Measurements from ENCODE around the gene ABLIM2.

ABLIM2 gene

GRCh38 chr4:8063974-8064563 lies 94.5 kb downstream of the ABLIM2 start:
- no peak for DNase-seq

GRCh38 chr4:8061573-8061972 lies 97.0 kb downstream of the ABLIM2 start:
- no peak for DNase-seq

GRCh38 chr4:8061145-8061544 lies 97.5 kb downstream of the ABLIM2 start:
- no peak for DNase-seq

DNA sequence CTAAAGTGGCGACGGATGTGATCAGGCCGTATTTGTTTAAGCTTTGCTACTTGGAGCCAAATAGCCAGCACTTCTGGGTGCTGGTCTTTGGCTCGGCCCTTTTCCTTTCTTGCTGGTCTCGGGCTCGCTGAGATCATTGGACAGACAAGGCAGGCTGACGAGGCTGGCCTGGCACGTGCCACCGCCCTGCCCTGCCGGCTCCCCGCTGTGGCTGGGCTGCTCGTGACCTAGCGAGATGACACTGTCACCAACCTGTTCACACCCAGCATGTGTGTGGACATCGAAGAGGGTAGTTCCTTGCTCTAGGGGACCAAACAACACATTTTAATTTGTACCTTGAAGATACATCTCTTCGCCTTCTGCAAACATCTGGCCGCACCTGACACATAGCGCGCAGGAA lies 98.0 kb downstream of the ABLIM2 start:
- DNase-seq, result no peak

DNA sequence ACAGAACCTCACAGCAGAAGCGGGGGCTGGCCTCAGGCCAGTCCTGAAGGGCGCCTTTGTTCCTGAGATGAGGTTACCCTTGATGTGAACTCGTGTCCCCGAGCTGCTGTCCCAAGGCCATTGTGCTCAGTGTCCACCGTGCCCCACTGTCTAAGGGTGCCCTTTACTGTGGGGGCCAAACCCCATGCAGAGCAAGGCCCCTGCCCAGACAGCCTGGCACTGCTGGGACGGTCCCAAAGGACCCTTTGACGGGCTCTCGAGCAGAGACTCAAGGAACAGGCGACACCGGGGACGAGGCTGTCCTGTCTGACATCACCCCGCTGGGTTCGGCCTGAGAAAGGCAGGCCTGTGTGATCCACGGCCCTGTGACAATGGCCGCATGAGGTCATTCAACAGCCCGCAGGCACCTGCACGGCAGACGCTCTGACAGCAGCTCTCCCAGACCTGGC lies 100.6 kb downstream of the ABLIM2 start:
- DNase-seq, result no peak

GRCh38 chr4:8055206-8055605 lies 103.4 kb downstream of the ABLIM2 start:
- DNase-seq, result no peak

DNA sequence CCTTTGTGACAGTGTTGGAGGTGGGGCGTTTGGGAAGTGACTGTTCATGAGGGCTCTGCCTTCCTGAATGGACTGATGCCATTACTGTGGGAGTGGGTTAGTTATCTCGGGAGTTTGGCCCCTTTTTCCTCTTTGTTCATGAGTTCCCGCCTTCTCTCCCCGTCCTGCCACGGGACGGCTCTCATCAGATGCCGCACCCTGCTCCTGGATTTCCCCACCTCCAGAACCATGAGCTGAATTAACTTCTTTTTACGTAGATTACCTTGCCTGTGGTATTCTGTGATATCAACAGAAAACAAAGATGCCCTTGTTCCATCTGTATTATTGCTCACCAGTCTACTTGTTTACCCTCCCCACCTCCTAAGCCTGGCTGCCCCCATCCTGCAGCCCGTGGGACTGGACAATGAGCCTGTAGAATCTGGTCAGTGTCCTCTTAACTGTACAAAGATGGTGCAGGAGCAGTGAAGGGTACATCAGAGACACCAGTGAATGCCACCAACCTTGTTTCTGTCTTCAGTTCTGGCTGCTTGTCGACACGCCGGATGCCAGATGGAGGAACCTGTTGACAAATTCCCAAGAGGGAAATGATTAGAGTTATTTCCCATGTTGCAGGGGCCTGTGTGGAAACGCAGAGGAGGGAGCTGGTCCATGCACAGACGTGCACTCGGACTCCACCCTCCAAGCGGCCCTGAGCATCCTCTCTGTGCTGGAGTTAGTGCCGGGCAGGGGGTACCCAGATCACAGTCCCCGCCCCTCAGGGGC lies 104.7 kb downstream of the ABLIM2 start:
- no peak for DNase-seq

- DNase-seq, result no peak
These were observed 106.4 kb downstream of the ABLIM2 start for GRCh38 chr4:8052160-8052691.

GRCh38 chr4:8051644-8052043 lies 107.0 kb downstream of the ABLIM2 start:
- no peak for DNase-seq

- DNase-seq, result no peak
These were observed 107.9 kb downstream of the ABLIM2 start for GRCh38 chr4:8050555-8051206.

DNA sequence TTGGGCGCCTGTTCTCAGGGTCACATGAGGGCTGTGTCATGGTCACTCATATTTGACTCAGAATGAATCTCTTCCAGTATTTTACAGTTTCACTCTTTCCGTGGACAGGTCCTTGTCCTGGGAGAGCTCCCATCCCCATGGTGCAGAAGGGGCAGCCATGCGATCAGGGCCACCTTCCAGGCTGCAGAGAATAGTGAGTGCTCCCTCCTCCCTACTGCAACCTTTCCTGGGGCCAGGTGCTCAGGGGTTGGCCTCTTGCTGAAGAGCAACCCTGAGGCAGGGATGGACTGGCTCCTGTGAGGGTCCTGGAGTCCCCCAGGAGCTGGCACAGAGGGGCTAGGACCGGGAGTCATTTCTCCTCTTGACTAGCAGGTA lies 108.4 kb downstream of the ABLIM2 start:
- no peak for DNase-seq

DNA sequence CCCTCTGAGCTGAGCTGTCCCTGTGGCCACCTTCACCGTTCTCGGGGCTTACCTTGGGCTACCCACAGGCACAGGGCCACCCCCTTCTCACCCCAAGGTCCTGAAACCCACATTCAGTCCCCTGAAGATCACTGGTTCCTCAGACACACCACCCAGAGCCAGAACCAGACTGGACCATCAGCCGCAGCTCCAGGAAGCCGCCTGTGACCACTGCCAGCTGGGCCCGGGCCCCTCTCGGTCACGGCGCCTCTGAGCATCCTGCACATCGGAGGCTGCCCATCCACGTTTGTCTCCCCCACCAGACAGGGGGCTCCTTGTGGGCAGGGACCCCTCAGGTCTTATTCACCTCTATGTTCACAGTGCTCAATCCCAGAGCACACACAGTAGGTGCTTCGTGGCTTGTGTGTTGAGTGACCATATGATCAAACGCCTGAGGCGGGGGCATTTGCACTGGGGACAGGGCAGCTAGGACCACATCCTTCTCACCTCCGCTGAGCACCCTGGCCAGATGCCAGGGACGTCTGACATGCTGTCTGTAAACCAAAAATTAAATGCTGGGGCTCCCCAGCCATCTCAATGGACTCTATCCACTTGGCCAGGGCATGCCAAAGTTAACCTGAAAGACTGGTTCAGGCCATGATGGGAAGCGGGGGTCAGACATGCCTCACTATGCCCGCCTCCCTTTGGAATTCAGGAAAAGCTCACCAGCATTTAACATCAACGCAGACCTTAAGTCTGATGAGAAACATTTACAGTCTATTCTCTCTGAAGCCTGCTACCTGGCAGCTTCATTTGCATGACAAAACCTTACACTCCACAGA lies 109.5 kb downstream of the ABLIM2 start:
- no peak for DNase-seq

- DNase-seq, result no peak
These were observed 110.6 kb downstream of the ABLIM2 start for GRCh38 chr4:8047837-8048678.

DNA sequence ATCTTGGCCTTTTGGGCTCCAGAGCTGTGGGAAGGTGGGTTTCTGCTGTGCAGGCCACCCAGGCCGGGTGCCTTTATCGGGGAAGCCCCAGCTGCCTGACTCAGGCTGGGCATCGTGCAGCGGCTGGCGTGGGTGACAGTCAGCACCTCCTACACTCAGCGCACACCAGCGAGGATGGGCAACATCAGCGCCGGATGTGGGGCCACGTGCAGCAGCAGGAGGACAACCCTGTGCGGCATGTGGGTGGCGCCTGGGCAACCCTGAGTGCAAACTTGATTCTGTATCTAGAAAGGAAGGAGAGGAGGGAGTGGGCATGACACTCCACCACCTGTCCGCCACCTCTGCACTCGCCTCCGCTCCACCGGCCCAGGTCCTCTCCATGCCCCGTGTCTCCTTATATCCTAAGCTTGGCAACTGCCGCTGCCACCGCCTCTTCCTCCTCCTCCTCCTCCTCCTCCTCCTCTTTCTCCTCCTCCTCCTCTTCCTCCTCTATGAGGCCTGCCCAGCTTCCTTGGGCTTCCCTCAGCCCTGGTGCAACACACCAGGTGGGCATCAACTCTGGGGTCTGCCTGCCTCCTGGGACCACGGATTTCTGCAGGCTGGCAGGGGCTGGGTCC lies 111.6 kb downstream of the ABLIM2 start:
- no peak for DNase-seq

GRCh38 chr4:8045909-8046308 lies 112.7 kb downstream of the ABLIM2 start:
- no peak for DNase-seq

GRCh38 chr4:8044699-8045098 lies 113.9 kb downstream of the ABLIM2 start:
- no peak for DNase-seq

GRCh38 chr4:8044244-8044643 lies 114.4 kb downstream of the ABLIM2 start:
- no peak for DNase-seq

DNA sequence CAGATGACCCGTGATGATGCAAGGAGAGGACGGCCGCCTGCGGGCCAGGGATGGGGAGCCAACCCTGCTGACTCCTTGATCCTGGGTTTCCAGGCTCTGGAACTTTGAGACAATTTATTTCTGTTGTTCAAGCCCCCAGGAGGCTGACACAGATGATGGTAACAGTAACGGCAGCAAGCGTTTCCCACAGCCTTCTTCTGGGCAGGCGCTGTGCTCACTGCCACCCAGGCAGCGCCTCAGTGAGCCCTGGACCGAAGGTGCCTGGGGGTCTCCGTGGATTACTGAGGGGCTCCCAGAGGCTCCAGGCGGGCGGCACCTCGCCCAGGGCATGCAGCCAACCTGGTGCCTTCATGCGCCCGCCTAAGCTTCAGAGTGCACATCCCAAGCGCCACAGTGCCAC lies 115.0 kb downstream of the ABLIM2 start:
- DNase-seq, result no peak

GRCh38 chr4:8041868-8042267 lies 116.7 kb downstream of the ABLIM2 start:
- no peak for DNase-seq

GRCh38 chr4:8041172-8041571 lies 117.4 kb downstream of the ABLIM2 start:
- DNase-seq, result no peak

DNA sequence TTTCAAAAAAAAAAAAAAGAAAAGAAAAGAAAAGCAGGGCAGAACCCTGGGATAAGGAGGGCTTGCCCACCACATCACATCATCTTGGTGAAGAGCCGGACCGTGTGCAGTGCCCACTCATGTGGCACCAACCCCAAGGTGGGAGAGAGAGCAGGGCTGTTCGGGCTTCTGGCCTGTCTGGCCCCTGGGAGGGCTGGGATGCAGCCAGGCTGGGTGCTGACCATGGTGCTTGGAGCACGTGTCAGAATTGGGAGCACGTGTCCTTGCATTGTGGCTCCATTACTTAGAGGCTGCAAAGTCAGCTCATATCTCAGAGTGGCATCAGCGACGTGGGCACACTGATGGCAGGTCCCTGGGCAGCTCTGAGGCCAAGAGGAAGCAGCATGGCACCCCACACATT lies 118.0 kb downstream of the ABLIM2 start:
- DNase-seq, result no peak

DNA sequence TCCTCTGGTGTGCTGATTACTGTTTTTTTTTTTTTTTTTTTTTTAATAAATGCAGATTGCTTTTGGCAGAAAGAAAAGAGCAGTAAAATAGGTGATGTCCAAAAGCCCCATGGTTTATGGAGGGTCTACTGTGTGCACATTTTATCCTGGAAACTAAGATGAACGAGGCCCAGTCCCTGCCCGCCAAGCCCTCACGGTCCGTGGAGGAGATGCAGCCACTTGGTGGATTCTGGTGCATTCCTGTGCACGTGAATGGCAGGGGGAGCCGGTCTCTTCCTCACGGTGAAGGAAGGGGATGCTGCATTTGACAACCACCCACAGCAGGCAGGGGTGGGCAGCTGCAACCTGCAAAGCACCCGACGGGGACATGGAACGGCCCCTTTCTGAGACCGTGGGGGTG lies 118.8 kb downstream of the ABLIM2 start:
- no peak for DNase-seq

Data from suppressor macrophage treated with lipopolysaccharide for 4 hours (primary cell).